Femur (tissue), 1 donor: ENCODE data around the gene C6orf89.
A peak's percentile ranks its signal among the peaks of the same experiment; 100 is the strongest.

Experiments used
- DNase-seq: peaks from one replicate; pipeline ENCODE4 v3.0.0-alpha.2; 2017

The C6orf89 gene

GRCh38 chr6:36953931-36954261 lies 68.1 kb downstream of the C6orf89 start:
- DNase-seq = no peak

- DNase-seq = no peak
Measured at GRCh38 chr6:36954262-36954931, 68.6 kb downstream of the C6orf89 start, which contains the start of gene PI16. Gene PI16 (plus strand): TSS chr6:36954738. CDS start chr6:36954761, 23 bp downstream.

GRCh38 chr6:36955136-36955535 lies 69.4 kb downstream of the C6orf89 start:
- DNase-seq = no peak

- DNase-seq = no peak
Measured at GRCh38 chr6:36955671-36956445, 70.1 kb downstream of the C6orf89 start.

GRCh38 chr6:36956446-36956820 lies 70.7 kb downstream of the C6orf89 start:
- DNase-seq = no peak

GRCh38 chr6:36957773-36958271 lies 72.1 kb downstream of the C6orf89 start:
- no peak for DNase-seq

- DNase-seq = no peak
Measured at GRCh38 chr6:36958775-36959554, 73.2 kb downstream of the C6orf89 start.

GRCh38 chr6:36959555-36960250 lies 74.0 kb downstream of the C6orf89 start:
- DNase-seq = no peak

GRCh38 chr6:36961441-36962435 lies 76.0 kb downstream of the C6orf89 start:
- DNase-seq = no peak

GRCh38 chr6:36962874-36963273 lies 77.1 kb downstream of the C6orf89 start:
- DNase-seq = peak; percentile 79

GRCh38 chr6:36963451-36964290 lies 77.9 kb downstream of the C6orf89 start:
- DNase-seq = no peak

- no peak for DNase-seq
Measured at GRCh38 chr6:36964349-36964748, 78.6 kb downstream of the C6orf89 start.

GRCh38 chr6:36964908-36965307 lies 79.2 kb downstream of the C6orf89 start:
- no peak for DNase-seq

- DNase-seq = no peak
Measured at GRCh38 chr6:36967301-36967700, 81.5 kb downstream of the C6orf89 start.

- no peak for DNase-seq
Measured at GRCh38 chr6:36967757-36968156, 82.0 kb downstream of the C6orf89 start.

- DNase-seq = no peak
Measured at GRCh38 chr6:36968266-36968977, 82.7 kb downstream of the C6orf89 start.

GRCh38 chr6:36969240-36969691 lies 83.5 kb downstream of the C6orf89 start:
- no peak for DNase-seq

GRCh38 chr6:36969988-36970891 lies 84.5 kb downstream of the C6orf89 start:
- DNase-seq = no peak
